ENCODE results near the gene SCN5A. TPM values are rescaled to one million over a fixed set of nuclear protein-coding genes. Genes with fewer than 3 reads are reported as not detected.

The SCN5A gene
- polyA plus RNA-seq, 1 of the 3 experiments (the other 2 are of a cell fraction) = 0.18 TPM

DNA sequence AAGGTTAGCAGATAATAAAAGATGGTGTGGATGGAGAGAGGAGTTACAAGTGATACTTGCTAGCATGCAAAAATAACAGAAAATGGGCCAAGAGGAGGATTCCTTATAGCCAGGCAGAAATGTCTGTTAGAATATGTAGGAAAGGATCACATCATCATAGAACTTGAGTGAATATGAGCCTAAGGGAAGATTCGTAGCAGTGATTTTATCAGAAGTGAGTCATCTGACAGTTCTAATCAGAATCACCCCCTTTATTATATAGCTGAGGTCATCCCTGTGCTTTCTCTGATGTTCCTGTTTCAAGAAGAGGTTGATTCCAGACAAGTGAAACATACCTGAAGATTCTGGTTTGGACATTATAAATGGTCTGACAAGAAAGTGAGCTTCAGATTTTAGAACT lies 130.5 kb downstream of the SCN5A start:
- H3K9ac ChIP-seq = no peak overlapping the region
- ChIA-PET POLR2A (no interaction called here), CTCF (interaction anchor here (0.7 to 13.0 kb wide), 11 partner anchors 9 to 325 kb away, joined by 3 to 556 read pairs (median 5); partner anchors contain the start of genes EXOG and XYLB)
- H3K27ac ChIP-seq (ENCODE audit: low read depth in 2 of 2, low read length in 1 of 2) = peak overlapping the region in 1 of 2 experiments; percentile 48; a peak in 1 of 4 replicates
- no peaks in the 10 kb centered on the region; the same call in 1 of the 2 replicates for H3K79me2 ChIP-seq (ENCODE audit: insufficient read depth)
- H3K4me2 ChIP-seq = no peak overlapping the region
- H3K4me3 ChIP-seq (ENCODE audit: low read depth in 2 of 2, low read length in 1 of 2) = no peak overlapping the region
- H3K27me3 ChIP-seq (ENCODE audit: insufficient read depth) = no peaks in the 10 kb centered on the region
- H3F3A ChIP-seq (replicated peaks; ENCODE audit: insufficient read depth) = peaks cover 13% of the 10 kb centered on the region
- 0% methylated on average over 1 of the region's 1 CpG for WGBS (ENCODE audit: low lambda C conversion rate)
- peaks cover 20 to 33% of the 10 kb centered on the region in 2 experiments for H3K36me3 ChIP-seq (replicated peaks in 1 of 2; ENCODE audit: control insufficient read depth in 1 of 2, insufficient read depth in 2 of 2, low read length in 1 of 2)
- peaks cover 0 to 3% of the 10 kb centered on the region in 2 experiments; a peak in 3 of 4 replicates for H3K4me1 ChIP-seq (ENCODE audit: control insufficient read depth in 1 of 2, insufficient read depth in 2 of 2, low read depth in 1 of 2, low read length in 1 of 2)
- no peaks in the 10 kb centered on the region for H3K9me3 ChIP-seq
- H4K20me1 ChIP-seq (ENCODE audit: insufficient read depth) = peaks cover 3% of the 10 kb centered on the region; the same call in 1 of the 2 replicates
- no peak overlapping the region for H2AFZ ChIP-seq (ENCODE audit: low read depth)
- no peaks in the 10 kb centered on the region for H3K9me2 ChIP-seq
- DNase-seq = no peak
- TF ChIP-seq NFIC (IDR thresholded peaks at IDR 0.05; ENCODE audit: borderline replicate concordance) = no peak
- TF ChIP-seq, protein P1, sequence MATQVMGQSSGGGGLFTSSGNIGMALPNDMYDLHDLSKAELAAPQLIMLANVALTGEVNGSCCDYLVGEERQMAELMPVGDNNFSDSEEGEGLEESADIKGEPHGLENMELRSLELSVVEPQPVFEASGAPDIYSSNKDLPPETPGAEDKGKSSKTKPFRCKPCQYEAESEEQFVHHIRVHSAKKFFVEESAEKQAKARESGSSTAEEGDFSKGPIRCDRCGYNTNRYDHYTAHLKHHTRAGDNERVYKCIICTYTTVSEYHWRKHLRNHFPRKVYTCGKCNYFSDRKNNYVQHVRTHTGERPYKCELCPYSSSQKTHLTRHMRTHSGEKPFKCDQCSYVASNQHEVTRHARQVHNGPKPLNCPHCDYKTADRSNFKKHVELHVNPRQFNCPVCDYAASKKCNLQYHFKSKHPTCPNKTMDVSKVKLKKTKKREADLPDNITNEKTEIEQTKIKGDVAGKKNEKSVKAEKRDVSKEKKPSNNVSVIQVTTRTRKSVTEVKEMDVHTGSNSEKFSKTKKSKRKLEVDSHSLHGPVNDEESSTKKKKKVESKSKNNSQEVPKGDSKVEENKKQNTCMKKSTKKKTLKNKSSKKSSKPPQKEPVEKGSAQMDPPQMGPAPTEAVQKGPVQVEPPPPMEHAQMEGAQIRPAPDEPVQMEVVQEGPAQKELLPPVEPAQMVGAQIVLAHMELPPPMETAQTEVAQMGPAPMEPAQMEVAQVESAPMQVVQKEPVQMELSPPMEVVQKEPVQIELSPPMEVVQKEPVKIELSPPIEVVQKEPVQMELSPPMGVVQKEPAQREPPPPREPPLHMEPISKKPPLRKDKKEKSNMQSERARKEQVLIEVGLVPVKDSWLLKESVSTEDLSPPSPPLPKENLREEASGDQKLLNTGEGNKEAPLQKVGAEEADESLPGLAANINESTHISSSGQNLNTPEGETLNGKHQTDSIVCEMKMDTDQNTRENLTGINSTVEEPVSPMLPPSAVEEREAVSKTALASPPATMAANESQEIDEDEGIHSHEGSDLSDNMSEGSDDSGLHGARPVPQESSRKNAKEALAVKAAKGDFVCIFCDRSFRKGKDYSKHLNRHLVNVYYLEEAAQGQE (IDR thresholded peaks at IDR 0.05; ENCODE audit: low read depth, low read length) = no peak
- TF ChIP-seq YY1 (IDR thresholded peaks at IDR 0.05; ENCODE audit: low read depth) = no peak
- peak; percentile 81 for TF ChIP-seq TCF12 (IDR thresholded peaks at IDR 0.05)
- TF ChIP-seq, protein P2, sequence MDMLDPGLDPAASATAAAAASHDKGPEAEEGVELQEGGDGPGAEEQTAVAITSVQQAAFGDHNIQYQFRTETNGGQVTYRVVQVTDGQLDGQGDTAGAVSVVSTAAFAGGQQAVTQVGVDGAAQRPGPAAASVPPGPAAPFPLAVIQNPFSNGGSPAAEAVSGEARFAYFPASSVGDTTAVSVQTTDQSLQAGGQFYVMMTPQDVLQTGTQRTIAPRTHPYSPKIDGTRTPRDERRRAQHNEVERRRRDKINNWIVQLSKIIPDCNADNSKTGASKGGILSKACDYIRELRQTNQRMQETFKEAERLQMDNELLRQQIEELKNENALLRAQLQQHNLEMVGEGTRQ (IDR thresholded peaks at IDR 0.05; ENCODE audit: borderline replicate concordance, low read depth, low read length) = no peak
- TF ChIP-seq, protein P3, sequence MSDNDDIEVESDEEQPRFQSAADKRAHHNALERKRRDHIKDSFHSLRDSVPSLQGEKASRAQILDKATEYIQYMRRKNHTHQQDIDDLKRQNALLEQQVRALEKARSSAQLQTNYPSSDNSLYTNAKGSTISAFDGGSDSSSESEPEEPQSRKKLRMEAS (IDR thresholded peaks at IDR 0.05; ENCODE audit: low read depth) = no peak
- no peak for TF ChIP-seq TEAD4 (IDR thresholded peaks at IDR 0.05; ENCODE audit: borderline replicate concordance, insufficient read depth)
- peak; percentile 96 for TF ChIP-seq JUND (IDR thresholded peaks at IDR 0.05)
- no peak for TF ChIP-seq SIN3A (IDR thresholded peaks at IDR 0.05; ENCODE audit: borderline replicate concordance, low read depth, low read length)
- TF ChIP-seq FOXM1 (IDR thresholded peaks at IDR 0.05; ENCODE audit: low read depth) = no peak
- TF ChIP-seq NRF1 (IDR thresholded peaks at IDR 0.05; ENCODE audit: low read depth, low read length) = no peak
- no peak for TF ChIP-seq FOXJ3 (CRISPR knock-in tag; IDR thresholded peaks at IDR 0.05)
- peak; percentile 93 for TF ChIP-seq FOSL2 (IDR thresholded peaks at IDR 0.05; ENCODE audit: borderline replicate concordance, low read depth)
- TF ChIP-seq ELF1 (IDR thresholded peaks at IDR 0.05) = no peak
- TF ChIP-seq RFX5 (IDR thresholded peaks at IDR 0.05; ENCODE audit: low read length) = no peak
- no peak for TF ChIP-seq GATA2 (CRISPR knock-in tag; IDR thresholded peaks at IDR 0.05)
- peak; percentile 59; the same call in 1 of the 2 replicates for TF ChIP-seq POLR2AphosphoS5 (IDR thresholded peaks at IDR 0.05; ENCODE audit: low read depth, low read length)
- no peak for TF ChIP-seq RCOR1 (IDR thresholded peaks at IDR 0.05; ENCODE audit: low read length)
- TF ChIP-seq SMC3 (IDR thresholded peaks at IDR 0.05; ENCODE audit: low read depth, low read length) = no peak
- no peak for TF ChIP-seq CHD2 (IDR thresholded peaks at IDR 0.05; ENCODE audit: low read length, partially characterized antibody)
- TF ChIP-seq MXI1 (IDR thresholded peaks at IDR 0.05; ENCODE audit: low read depth, low read length) = no peak
- TF ChIP-seq, protein P4, sequence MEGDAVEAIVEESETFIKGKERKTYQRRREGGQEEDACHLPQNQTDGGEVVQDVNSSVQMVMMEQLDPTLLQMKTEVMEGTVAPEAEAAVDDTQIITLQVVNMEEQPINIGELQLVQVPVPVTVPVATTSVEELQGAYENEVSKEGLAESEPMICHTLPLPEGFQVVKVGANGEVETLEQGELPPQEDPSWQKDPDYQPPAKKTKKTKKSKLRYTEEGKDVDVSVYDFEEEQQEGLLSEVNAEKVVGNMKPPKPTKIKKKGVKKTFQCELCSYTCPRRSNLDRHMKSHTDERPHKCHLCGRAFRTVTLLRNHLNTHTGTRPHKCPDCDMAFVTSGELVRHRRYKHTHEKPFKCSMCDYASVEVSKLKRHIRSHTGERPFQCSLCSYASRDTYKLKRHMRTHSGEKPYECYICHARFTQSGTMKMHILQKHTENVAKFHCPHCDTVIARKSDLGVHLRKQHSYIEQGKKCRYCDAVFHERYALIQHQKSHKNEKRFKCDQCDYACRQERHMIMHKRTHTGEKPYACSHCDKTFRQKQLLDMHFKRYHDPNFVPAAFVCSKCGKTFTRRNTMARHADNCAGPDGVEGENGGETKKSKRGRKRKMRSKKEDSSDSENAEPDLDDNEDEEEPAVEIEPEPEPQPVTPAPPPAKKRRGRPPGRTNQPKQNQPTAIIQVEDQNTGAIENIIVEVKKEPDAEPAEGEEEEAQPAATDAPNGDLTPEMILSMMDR (IDR thresholded peaks at IDR 0.05) = no peak
- no peak for TF ChIP-seq TAF1 (IDR thresholded peaks at IDR 0.05; ENCODE audit: borderline replicate concordance, low read depth, low read length)
- TF ChIP-seq, protein P5, sequence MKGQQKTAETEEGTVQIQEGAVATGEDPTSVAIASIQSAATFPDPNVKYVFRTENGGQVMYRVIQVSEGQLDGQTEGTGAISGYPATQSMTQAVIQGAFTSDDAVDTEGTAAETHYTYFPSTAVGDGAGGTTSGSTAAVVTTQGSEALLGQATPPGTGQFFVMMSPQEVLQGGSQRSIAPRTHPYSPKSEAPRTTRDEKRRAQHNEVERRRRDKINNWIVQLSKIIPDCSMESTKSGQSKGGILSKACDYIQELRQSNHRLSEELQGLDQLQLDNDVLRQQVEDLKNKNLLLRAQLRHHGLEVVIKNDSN (IDR thresholded peaks at IDR 0.05; ENCODE audit: borderline replicate concordance, low read depth) = no peak
- TF ChIP-seq MEF2A (IDR thresholded peaks at IDR 0.05; ENCODE audit: borderline replicate concordance, low read depth) = no peak
- TF ChIP-seq EZH2phosphoT487 (IDR thresholded peaks at IDR 0.05; ENCODE audit: borderline replicate concordance, low read depth) = no peak
- no peak for TF ChIP-seq GABPA (IDR thresholded peaks at IDR 0.05; ENCODE audit: low read depth)
- peak in 1 of 2 experiments; percentile 63; a peak in 1 of 4 replicates for TF ChIP-seq EP300 (IDR thresholded peaks at IDR 0.05; ENCODE audit: borderline replicate concordance in 1 of 2, low read depth in 1 of 2, low read length in 1 of 2)

All from SK-N-SH (cell line).